ENCODE data around the gene CDH23. TPM values are rescaled to one million over a fixed set of nuclear protein-coding genes. Genes with fewer than 3 reads are reported as not detected.

CDH23 gene
- total and polyA plus RNA-seq, 2 of the 8 experiments (the other 6 are each of a cell fraction or from before 2014, with no cell fraction given), result 1.9 to 4.9 TPM

- no peak overlapping the region for H4K91ac ChIP-seq (replicated peaks; ENCODE audit: insufficient read length, low read length)
- H3K9ac ChIP-seq (replicated peaks in 1 of 4; ENCODE audit: extremely low read depth in 1 of 4, low read depth in 3 of 4, low read length in 3 of 4), result no peak overlapping the region
- FAIRE-seq, result no peak
- no peaks in the 10 kb centered on the region for H3K36me3 ChIP-seq (ENCODE audit: control insufficient read depth in 2 of 4, insufficient read depth in 4 of 4, low read length in 3 of 4)
- H3K27me3 ChIP-seq (replicated peaks in 1 of 4; ENCODE audit: control insufficient read depth in 3 of 4, extremely low read depth in 1 of 4, insufficient read depth in 3 of 4, low read length in 3 of 4), result no peaks in the 10 kb centered on the region; a peak in 1 of 7 replicates
- H3K4ac ChIP-seq (replicated peaks; ENCODE audit: insufficient read length, low read depth, low read length), result no peak overlapping the region
- H2BK20ac ChIP-seq (ENCODE audit: low read length), result no peak overlapping the region
- H4K5ac ChIP-seq (ENCODE audit: insufficient read length, low read depth, low read length), result no peak overlapping the region
- H3K4me2 ChIP-seq (ENCODE audit: insufficient read depth in 1 of 2, low read depth in 2 of 2, low read length in 2 of 2), result no peak overlapping the region
- H3K79me2 ChIP-seq (ENCODE audit: control insufficient read depth in 1 of 2, insufficient read depth in 2 of 2, low read length in 2 of 2), result no peaks in the 10 kb centered on the region
- no peak overlapping the region for H3K14ac ChIP-seq (ENCODE audit: insufficient read length)
- H2AK5ac ChIP-seq (ENCODE audit: low read depth, low read length), result no peak overlapping the region
- CTCF ChIA-PET (ENCODE audit: partially characterized antibody), result interaction anchor here (0.8 to 11.1 kb wide), 9 partner anchors 8 to 295 kb away, joined by 3 to 169 read pairs (median 3); no protein-coding TSS in a partner anchor
- no peaks in the 10 kb centered on the region for H3K79me1 ChIP-seq (ENCODE audit: low read depth, low read length)
- H3K9me3 ChIP-seq (ENCODE audit: insufficient read depth in 2 of 2, low read depth in 1 of 2, low read length in 1 of 2), result peaks cover 2 to 7% of the 10 kb centered on the region in 2 experiments; a peak in 1 of 4 replicates
- H3K18ac ChIP-seq (ENCODE audit: extremely low read depth, low read length), result no peak overlapping the region
- no peak overlapping the region for H3K23ac ChIP-seq (ENCODE audit: insufficient read length)
- POLR2A ChIA-PET (ENCODE audit: partially characterized antibody), result interaction anchor here (1.2 kb wide), 1 partner anchor 28 kb away, joined by 3 read pairs; no protein-coding TSS in a partner anchor
- no peaks in the 10 kb centered on the region for H4K20me1 ChIP-seq (replicated peaks in 1 of 2; ENCODE audit: control insufficient read depth in 1 of 2, insufficient read depth in 2 of 2, low read length in 2 of 2)
- peaks cover 4 to 19% (median 9%) of the 10 kb centered on the region in 4 experiments for H3K4me1 ChIP-seq (replicated peaks in 1 of 4; ENCODE audit: control insufficient read depth in 3 of 4, insufficient read depth in 4 of 4, low read length in 3 of 4)
- H3K27ac ChIP-seq (ENCODE audit: low read depth, low read length), result no peak overlapping the region
- no peak overlapping the region for H2BK12ac ChIP-seq (ENCODE audit: low read depth, low read length)
- WGBS, 2 experiments (ENCODE audit: extremely low coverage in 1 of 2, insufficient coverage in 1 of 2, insufficient read length in 1 of 2, insufficient replicate concordance in 2 of 2, low coverage in 1 of 2, low lambda C conversion rate in 2 of 2, missing lambda C conversion rate in 1 of 2), result 92% methylated on average over 13 of the region's 13 CpGs; no CpG with 5 or more reads in 1 of the 2 experiments
- H2AFZ ChIP-seq (ENCODE audit: low read length), result no peak overlapping the region
- DNase-seq (ENCODE audit: low read depth in 1 of 2, low spot score in 2 of 2), result no peak
- no peaks in the 10 kb centered on the region for H3K23me2 ChIP-seq (ENCODE audit: low read depth, low read length)
- H4K8ac ChIP-seq (ENCODE audit: extremely low read depth, insufficient read depth, low read length), result no peak overlapping the region; the same call in 1 of the 2 replicates
- no peak overlapping the region for H2BK15ac ChIP-seq (ENCODE audit: low read length)
- H2BK120ac ChIP-seq (replicated peaks; ENCODE audit: low read depth, low read length), result no peak overlapping the region
- no peak overlapping the region for H3K56ac ChIP-seq (replicated peaks; ENCODE audit: insufficient read length, low read depth, low read length)
- TF ChIP-seq CEBPB (IDR thresholded peaks at IDR 0.05; ENCODE audit: low read depth, low read length), result peak; percentile 65
- TF ChIP-seq CBX8 (IDR thresholded peaks at IDR 0.05; ENCODE audit: borderline replicate concordance, low read depth, low read length), result no peak
- no peak overlapping the region for H3K4me3 ChIP-seq (ENCODE audit: extremely low read depth in 1 of 4, insufficient read depth in 2 of 4, low read depth in 3 of 4, low read length in 4 of 4)
- no peak overlapping the region for H2BK5ac ChIP-seq (ENCODE audit: low read depth, low read length)
These were observed 293.5 kb downstream of the CDH23 start for GRCh38 chr10:71690094-71690720.
